ENCODE data around the gene GPR4.

DNA sequence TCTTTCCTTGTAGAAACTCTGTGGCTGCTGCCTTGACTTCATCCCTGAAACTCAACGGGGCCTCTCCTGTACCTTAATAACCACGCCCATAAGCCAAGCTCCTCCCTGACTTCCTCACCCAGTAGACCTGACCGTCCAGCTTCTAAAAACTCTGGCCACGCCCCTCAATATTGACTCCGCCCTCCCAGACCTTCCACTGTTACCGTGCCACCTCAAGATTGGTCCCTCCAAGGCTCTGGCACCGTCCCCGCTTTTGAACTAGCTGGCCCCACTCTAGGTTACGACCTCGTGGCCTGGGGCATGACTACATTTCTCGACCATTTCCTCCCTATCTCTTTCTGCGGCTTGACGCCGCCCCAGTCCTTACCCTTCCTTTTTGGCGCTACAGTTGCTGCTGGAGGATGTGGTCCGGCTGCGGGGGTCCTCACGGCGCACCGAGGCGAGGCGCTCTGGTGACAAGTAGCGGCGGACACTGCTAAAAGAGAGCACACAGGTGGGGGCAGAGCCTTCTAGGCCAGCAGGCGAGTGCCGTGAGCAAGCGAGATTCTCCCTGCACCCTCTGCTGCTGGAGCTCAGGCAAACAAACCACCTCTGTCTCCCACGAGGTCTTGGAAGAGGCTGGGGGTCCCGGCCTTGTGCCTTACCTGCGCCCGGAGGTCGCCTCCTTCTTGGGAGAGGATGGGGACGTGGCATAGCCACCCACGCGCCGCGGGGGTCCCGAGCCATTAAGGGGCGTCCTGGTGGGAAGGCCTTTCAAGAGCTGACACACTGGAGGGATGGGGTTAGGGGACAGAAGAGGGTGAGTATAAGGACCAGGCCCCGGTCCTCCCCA is 39.5 kb upstream of the GPR4 start:
- TF ChIP-seq, protein P1, sequence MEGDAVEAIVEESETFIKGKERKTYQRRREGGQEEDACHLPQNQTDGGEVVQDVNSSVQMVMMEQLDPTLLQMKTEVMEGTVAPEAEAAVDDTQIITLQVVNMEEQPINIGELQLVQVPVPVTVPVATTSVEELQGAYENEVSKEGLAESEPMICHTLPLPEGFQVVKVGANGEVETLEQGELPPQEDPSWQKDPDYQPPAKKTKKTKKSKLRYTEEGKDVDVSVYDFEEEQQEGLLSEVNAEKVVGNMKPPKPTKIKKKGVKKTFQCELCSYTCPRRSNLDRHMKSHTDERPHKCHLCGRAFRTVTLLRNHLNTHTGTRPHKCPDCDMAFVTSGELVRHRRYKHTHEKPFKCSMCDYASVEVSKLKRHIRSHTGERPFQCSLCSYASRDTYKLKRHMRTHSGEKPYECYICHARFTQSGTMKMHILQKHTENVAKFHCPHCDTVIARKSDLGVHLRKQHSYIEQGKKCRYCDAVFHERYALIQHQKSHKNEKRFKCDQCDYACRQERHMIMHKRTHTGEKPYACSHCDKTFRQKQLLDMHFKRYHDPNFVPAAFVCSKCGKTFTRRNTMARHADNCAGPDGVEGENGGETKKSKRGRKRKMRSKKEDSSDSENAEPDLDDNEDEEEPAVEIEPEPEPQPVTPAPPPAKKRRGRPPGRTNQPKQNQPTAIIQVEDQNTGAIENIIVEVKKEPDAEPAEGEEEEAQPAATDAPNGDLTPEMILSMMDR (IDR thresholded peaks at IDR 0.05): no peak
- TF ChIP-seq, protein P2, sequence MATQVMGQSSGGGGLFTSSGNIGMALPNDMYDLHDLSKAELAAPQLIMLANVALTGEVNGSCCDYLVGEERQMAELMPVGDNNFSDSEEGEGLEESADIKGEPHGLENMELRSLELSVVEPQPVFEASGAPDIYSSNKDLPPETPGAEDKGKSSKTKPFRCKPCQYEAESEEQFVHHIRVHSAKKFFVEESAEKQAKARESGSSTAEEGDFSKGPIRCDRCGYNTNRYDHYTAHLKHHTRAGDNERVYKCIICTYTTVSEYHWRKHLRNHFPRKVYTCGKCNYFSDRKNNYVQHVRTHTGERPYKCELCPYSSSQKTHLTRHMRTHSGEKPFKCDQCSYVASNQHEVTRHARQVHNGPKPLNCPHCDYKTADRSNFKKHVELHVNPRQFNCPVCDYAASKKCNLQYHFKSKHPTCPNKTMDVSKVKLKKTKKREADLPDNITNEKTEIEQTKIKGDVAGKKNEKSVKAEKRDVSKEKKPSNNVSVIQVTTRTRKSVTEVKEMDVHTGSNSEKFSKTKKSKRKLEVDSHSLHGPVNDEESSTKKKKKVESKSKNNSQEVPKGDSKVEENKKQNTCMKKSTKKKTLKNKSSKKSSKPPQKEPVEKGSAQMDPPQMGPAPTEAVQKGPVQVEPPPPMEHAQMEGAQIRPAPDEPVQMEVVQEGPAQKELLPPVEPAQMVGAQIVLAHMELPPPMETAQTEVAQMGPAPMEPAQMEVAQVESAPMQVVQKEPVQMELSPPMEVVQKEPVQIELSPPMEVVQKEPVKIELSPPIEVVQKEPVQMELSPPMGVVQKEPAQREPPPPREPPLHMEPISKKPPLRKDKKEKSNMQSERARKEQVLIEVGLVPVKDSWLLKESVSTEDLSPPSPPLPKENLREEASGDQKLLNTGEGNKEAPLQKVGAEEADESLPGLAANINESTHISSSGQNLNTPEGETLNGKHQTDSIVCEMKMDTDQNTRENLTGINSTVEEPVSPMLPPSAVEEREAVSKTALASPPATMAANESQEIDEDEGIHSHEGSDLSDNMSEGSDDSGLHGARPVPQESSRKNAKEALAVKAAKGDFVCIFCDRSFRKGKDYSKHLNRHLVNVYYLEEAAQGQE (IDR thresholded peaks at IDR 0.05; ENCODE audit: insufficient read depth in 1 of 2, low read depth in 2 of 2, low read length in 1 of 2): no peak
- no peak for TF ChIP-seq SIN3A (IDR thresholded peaks at IDR 0.05; ENCODE audit: borderline replicate concordance, insufficient read depth, low read depth, low read length)
